ENCODE measurements around the gene PRDM16.

- TF ChIP-seq CTCF (IDR thresholded peaks at IDR 0.05) (no peak), POLR2A (IDR thresholded peaks at IDR 0.05) (no peak)
Measured at GRCh38 chr1:3247521-3248121, 178.6 kb downstream of the PRDM16 start.

Data from testis (tissue), 2 donors.